Kidney glomerular epithelial cell (primary cell): ENCODE data around the gene PSMB9.
A peak's percentile ranks its signal among the peaks of the same experiment; 100 is the strongest.

Source experiments
- DNase-seq: peaks from one replicate; lab custom pipeline; 2025; lab: John Stamatoyannopoulos, UW

PSMB9 gene

GRCh38 chr6:32839356-32839755 is 14.6 kb upstream of the PSMB9 start:
- no peak for DNase-seq

GRCh38 chr6:32840604-32841246 is 13.3 kb upstream of the PSMB9 start:
- DNase-seq = no peak

- DNase-seq = no peak
Measured at GRCh38 chr6:32842021-32842650, 11.9 kb upstream of the PSMB9 start.

DNA sequence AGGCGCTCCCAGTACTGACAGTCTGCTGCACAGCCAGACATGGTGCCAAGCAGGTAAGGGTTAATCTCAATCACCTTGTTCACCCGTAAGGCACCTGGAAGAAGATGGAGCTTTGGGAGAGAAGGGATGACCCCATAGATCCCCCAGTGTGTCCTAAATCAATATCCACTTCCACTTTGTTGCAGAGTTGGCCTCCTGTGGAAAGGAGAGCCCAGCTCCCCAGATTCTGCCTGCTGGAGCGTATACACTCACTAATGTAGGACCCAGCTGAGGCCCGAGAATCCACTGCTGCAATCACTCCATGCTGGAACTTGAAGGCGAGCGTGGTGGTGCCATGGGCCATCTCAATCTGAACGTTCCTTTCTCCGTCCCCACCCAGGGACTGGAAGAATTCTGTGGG is 11.3 kb upstream of the PSMB9 start:
- no peak for DNase-seq

DNA sequence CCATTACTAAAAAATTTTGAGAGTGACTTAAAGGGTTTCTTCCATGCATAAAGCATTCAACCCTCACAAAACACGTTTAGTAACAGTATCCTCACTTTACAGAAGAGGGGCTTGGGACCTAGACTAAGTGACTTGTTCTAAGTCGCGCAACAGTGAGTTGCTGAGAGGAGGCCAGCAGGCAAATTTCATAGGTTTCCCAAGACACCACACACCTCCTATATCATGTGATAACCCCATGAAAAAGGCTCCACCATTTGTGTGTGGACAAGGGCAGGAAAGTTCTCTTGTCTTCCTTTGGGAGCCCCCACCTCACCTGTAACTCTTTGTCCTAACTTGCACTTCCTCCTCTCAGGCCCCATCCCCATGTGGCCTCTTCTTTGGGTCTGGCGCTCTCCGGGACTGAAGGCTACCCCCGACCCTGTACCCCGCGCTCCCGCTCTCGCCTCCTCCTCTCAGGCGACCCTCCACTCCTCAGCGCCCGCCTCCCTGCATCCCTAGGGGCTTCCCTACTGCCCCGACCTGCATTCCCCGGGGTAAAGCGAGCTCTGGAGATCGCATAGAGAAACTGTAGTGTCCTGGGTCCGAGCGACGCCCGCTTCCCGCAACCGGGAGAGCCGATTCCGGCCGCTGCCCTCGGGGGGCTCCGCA is 10.5 kb upstream of the PSMB9 start:
- DNase-seq = no peak

- DNase-seq = peak; percentile 91
Measured at GRCh38 chr6:32843979-32844838, 9.8 kb upstream of the PSMB9 start, which contains the start of gene PSMB8. Gene PSMB8, minus strand, starts transcription at chr6:32844047. Its CDS starts 51 bp downstream, at chr6:32843996.

- no peak for DNase-seq
Measured at GRCh38 chr6:32844839-32845383, 9.1 kb upstream of the PSMB9 start.

DNA sequence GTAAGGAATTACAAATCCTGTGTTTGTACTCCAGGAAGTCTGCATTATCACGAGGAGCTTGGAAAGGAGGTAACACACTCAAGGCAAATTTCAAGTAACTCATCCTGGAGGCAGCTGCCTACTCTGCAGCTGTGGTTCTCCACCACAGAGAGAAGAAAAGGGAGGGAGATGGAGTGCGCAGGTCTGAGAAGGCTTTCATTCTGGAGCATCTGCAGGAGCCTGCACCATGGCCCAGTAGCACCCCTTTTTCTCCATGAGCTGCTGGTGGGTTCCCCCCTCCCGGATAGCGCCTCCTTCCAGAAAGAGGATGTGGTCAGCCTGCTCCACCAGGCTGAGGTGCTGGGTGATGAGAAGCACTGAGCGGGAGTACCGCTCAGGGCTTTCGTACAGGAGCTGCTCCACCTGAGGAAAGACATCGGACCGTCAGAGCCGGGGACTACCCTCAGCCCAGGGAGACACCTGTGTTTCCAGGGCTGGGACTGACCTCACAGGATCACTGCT is 8.6 kb upstream of the PSMB9 start:
- no peak for DNase-seq

DNA sequence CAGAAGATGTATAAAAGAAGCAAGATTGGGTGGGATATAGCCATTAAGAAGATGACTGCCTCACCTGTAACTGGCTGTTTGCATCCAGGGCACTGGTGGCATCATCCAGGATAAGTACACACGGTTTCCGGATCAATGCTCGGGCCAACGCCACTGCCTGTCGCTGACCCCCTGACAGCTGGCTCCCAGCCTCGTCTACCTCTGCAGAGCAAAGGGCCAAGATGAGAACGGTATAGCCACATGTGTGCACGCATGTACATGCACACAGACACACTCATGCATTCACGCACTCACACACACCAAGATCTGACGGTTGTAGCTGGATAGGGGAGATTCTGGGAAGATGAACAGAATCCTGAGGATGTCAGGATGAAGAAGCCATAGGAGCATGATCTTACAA is 7.0 kb upstream of the PSMB9 start:
- no peak for DNase-seq

DNA sequence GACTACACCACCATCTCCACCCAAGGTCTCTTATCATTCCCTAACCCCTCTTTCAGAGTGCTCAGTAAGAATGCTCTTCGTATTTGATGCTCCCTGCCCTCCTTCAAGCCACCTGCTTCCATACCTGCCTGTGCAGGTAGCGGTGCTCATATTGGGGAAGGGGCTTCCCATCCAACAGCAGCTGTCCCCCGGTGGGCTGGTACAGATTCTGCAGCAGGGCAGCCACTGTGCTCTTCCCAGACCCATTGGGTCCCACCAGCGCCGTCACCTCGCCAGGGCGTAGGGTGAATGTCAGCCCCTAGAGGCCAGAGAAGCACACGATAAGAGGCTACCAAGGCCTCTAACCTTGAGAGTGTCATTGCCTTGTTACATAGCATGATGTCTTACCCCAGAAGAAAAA is 6.2 kb upstream of the PSMB9 start:
- no peak for DNase-seq

GRCh38 chr6:32849126-32849525 is 4.9 kb upstream of the PSMB9 start:
- DNase-seq = no peak

GRCh38 chr6:32851025-32851424 is 3.0 kb upstream of the PSMB9 start:
- no peak for DNase-seq

- no peak for DNase-seq
Measured at GRCh38 chr6:32852018-32852843, 1.8 kb upstream of the PSMB9 start.

- DNase-seq = peak; percentile 7
Measured at GRCh38 chr6:32852844-32853540, 1.0 kb upstream of the PSMB9 start.

DNA sequence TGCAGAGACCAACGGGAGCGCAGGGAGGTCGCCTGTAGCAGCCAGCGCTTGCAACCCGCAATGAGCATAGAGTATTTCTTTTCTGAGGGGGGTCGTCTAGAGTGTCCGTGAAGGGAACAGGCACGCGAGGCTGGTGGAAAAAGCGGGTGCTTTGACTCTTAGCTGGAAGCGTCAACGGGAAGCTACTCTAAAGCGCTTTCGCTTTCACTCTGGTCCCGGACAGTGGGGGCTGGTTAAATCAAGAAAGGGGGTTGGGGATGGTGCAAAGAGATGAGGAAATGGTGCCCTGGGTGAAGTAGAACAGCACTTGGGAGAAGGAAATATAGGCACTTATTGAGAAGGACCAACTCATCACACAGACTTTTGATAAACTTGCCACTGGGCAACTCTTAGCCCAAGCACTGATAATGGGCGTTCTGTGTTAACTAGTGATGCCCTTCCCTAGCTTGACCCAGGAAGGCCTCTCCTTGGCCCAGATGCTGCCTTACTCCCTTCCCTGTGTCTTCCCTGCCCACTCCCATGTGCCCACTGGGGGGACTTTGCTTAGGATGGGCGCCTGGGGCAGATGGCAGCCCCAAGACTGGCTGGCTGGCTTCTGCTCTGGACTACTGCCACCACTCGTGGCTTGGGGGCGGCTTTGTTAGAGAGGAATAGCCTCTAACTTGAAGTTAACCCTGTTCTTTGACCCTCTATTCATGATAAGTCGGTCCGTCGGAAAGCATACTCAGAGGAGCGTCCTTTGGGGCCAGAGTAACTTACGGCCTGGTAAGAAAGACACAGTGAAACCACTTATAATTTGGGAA is 585 bp downstream of the PSMB9 start:
- DNase-seq = no peak

DNA sequence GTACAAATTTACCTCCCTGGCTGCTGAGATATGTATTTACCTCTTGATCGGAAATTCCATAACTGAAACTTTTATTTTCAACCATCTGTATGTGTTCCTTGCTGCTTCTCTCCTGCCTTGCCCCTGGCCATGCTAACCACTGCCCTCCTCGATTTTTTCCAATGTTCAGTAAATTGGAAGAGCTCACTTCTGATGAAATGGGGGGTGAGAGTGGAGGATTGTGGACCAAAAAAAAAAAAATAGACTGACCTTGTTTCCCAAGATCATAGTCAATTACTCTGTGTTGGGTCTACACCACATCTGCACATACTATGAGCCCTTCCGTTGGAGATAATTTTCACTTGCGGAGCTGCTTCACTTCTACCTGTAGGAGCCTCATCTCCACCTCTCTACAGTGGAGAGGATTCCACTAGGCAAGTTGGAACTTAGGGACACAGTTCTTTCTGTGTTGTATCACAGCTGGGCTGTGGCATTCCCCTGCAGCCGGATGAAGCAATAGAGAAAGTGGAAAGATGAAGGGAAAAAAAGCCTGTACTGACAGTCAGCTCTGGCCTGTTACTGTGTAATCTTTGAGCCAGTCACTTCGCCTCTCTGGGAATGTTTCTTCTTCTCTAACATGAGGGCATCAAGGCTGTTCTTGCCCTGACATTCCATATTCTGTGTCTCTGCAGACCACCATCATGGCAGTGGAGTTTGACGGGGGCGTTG is 1.6 kb downstream of the PSMB9 start:
- no peak for DNase-seq

DNA sequence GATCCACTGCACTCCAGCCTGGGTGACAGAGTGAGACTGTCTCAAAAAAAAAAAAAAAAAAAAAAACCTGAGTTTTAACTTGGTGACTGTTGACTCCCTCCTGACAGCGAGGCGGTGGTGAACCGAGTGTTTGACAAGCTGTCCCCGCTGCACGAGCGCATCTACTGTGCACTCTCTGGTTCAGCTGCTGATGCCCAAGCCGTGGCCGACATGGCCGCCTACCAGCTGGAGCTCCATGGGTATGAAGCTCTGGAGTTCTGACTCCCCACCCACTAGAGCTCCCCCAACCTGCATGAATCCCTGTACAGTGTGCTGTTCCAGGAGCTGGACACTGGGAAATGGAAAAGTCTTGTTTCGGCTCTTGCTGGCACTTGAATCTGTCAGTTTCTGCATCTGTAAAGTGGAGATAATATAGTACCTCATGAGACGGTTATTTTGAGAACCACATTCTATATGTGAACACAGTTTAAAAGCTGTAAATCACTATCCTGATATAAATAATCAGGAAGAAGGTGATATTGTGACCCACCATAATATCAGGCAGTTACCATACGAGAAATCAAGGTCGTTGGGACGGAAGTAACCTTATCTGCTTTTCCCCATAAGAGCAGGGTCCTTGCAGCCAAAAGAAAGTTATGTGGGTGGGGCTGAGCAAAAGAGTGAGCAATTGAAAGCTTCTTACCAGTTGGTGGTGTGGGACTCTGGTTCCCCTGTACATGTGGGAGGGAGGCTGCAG is 3.3 kb downstream of the PSMB9 start:
- no peak for DNase-seq

GRCh38 chr6:32858194-32858593 is 4.2 kb downstream of the PSMB9 start:
- DNase-seq = no peak
